IMR-90 (cell line): ENCODE measurements around the gene EIF4EBP2. TPM values are rescaled to one million over a fixed set of nuclear protein-coding genes. Genes with fewer than 3 reads are reported as not detected.
A peak's percentile ranks its signal among the peaks of the same experiment; 100 is the strongest.

Source experiments
- ATAC-seq: fragments of 200-7000 bp; cut with Tn5 transposase; 2 replicates; pipeline ENCODE4 v1.9.1; 2020; ENCODE audit warnings: low read depth, mild to moderate bottlenecking, moderate library complexity
- BruUV-seq: library from RNA; stranded (reverse); fragments of 400-500 nt; replicated peaks from 2 replicates; lab custom pipeline; 2021; lab: Mats Ljungman, UMichigan
- CTCF ChIA-PET: fragments of 300-600 bp; formaldehyde crosslinking; extraction: SDS; loops from one replicate; lab custom pipeline; 2021; ENCODE audit warnings: antibody characterized with exemption; lab: Yijun Ruan, JAX
- POLR2A ChIA-PET: fragments of 300-600 bp; sonication (Branson Sonifier 250); formaldehyde crosslinking; loops from one replicate; lab custom pipeline; 2022; ENCODE audit warnings: antibody characterized with exemption; ENCODE audit not compliant: unreplicated experiment; lab: Charles Lee
- DNase-seq: peaks from one replicate; pipeline ENCODE4 v3.0.0; 2013
- H2AFZ ChIP-seq: replicated peaks from 2 replicates; pipeline ENCODE3; 2013; ENCODE audit warnings: low read length, mild to moderate bottlenecking; ENCODE audit not compliant: poor library complexity
- H2AK5ac ChIP-seq: 2 replicates; pipeline ENCODE4 v1.6.1; 2013; ENCODE audit warnings: low read depth, low read length, inconsistent platforms
- H2AK9ac ChIP-seq: replicated peaks from 2 replicates; pipeline ENCODE3; 2013; ENCODE audit warnings: mild to moderate bottlenecking, low read depth, low read length, moderate library complexity; ENCODE audit not compliant: poor library complexity
- H2BK120ac ChIP-seq: 2 replicates; pipeline ENCODE4 v1.6.1; 2013; ENCODE audit warnings: low read depth, low read length, inconsistent platforms
- H2BK15ac ChIP-seq: 3 replicates; pipeline ENCODE4 v1.6.1; 2013; ENCODE audit warnings: low read depth, low read length, inconsistent platforms
- H2BK20ac ChIP-seq: 2 replicates; pipeline ENCODE4 v1.6.1; 2013; ENCODE audit warnings: low read depth, mild to moderate bottlenecking, inconsistent platforms, low read length, moderate library complexity
- H2BK5ac ChIP-seq: 2 replicates; pipeline ENCODE4 v1.6.1; 2013; ENCODE audit warnings: mild to moderate bottlenecking, low read depth, low read length, inconsistent platforms; ENCODE audit not compliant: poor library complexity, severe bottlenecking
- H3K14ac ChIP-seq: replicated peaks from 2 replicates; pipeline ENCODE4 v1.6.1; 2013; ENCODE audit warnings: low read depth, low read length, inconsistent platforms
- H3K18ac ChIP-seq: 2 replicates; pipeline ENCODE4 v1.6.1; 2013; ENCODE audit warnings: low read depth, low read length, control low read depth
- H3K23ac ChIP-seq: 2 replicates; pipeline ENCODE4 v1.6.1; 2013; ENCODE audit warnings: low read depth, low read length, inconsistent platforms
- H3K27ac ChIP-seq: 2 replicates; pipeline ENCODE4 v1.5.1; 2013; ENCODE audit warnings: mild to moderate bottlenecking, control low read depth, low read length; ENCODE audit not compliant: insufficient read depth
- H3K27me3 ChIP-seq: 2 replicates; pipeline ENCODE4 v1.6.1; 2013; ENCODE audit warnings: low read length; ENCODE audit not compliant: control insufficient read depth, insufficient read depth
- H3K36me3 ChIP-seq: 2 replicates; pipeline ENCODE4 v1.6.1; 2013; ENCODE audit warnings: low read length, mixed read lengths; ENCODE audit not compliant: control insufficient read depth, insufficient read depth
- H3K4ac ChIP-seq: 2 replicates; pipeline ENCODE4 v1.6.1; 2013; ENCODE audit warnings: low read depth, low read length, inconsistent platforms
- H3K4me1 ChIP-seq: 2 replicates; pipeline ENCODE4 v1.6.1; 2013; ENCODE audit warnings: low read length, mixed read lengths; ENCODE audit not compliant: control insufficient read depth, insufficient read depth
- H3K4me2 ChIP-seq: 2 replicates; pipeline ENCODE4 v1.6.1; 2013; ENCODE audit warnings: low read depth, mild to moderate bottlenecking, control low read depth, low read length, moderate library complexity
- H3K4me3 ChIP-seq: 2 replicates; pipeline ENCODE4 v1.5.1; 2013; ENCODE audit warnings: low read depth, mild to moderate bottlenecking, control low read depth, low read length, moderate library complexity; ENCODE audit not compliant: insufficient read depth
- H3K56ac ChIP-seq: 2 replicates; pipeline ENCODE4 v1.6.1; 2013; ENCODE audit warnings: low read length, inconsistent platforms; ENCODE audit not compliant: insufficient read depth; ENCODE audit errors: extremely low read depth
- H3K79me1 ChIP-seq, 2 experiments: 2 replicates each; pipeline ENCODE4 v1.6.1; 2013; ENCODE audit warnings: low read length in 2 of 2, inconsistent platforms in 1 of 2, low read depth in 1 of 2
- H3K9ac ChIP-seq: 2 replicates; pipeline ENCODE4 v1.6.1; 2013; ENCODE audit warnings: low read depth, low read length, control low read depth
- H3K9me1 ChIP-seq: 2 replicates; pipeline ENCODE4 v1.6.1; 2013; ENCODE audit warnings: low read length, inconsistent platforms; ENCODE audit not compliant: insufficient read depth
- H3K9me3 ChIP-seq: 2 replicates; pipeline ENCODE4 v1.6.1; 2013; ENCODE audit warnings: low read length; ENCODE audit not compliant: control insufficient read depth, insufficient read depth
- H4K20me1 ChIP-seq: 2 replicates; pipeline ENCODE4 v1.6.1; 2013; ENCODE audit warnings: low read length, inconsistent platforms; ENCODE audit not compliant: insufficient read depth
- H4K5ac ChIP-seq: 2 replicates; pipeline ENCODE4 v1.6.1; 2013; ENCODE audit warnings: mild to moderate bottlenecking, low read depth, low read length, control low read depth
- H4K8ac ChIP-seq, 2 experiments: 2 replicates each; pipeline ENCODE4 v1.6.1; 2013; ENCODE audit warnings: low read depth in 2 of 2, low read length in 2 of 2, control low read depth in 1 of 2, inconsistent platforms in 1 of 2
- H4K91ac ChIP-seq: 2 replicates; pipeline ENCODE4 v1.6.1; 2013; ENCODE audit warnings: low read depth, low read length, inconsistent platforms; ENCODE audit not compliant: insufficient read depth
- CTCF ChIP-seq: conservative IDR thresholded peaks from 2 replicates; pipeline ENCODE4 v1.5.1; 2012; ENCODE audit warnings: mild to moderate bottlenecking, low read depth, low read length, improper control_type of control experiment
- MAFK ChIP-seq: IDR thresholded peaks from 2 replicates; pipeline ENCODE4 v1.6.1; 2012; ENCODE audit warnings: low read depth, low read length, improper control_type of control experiment
- MAZ ChIP-seq: IDR thresholded peaks from 2 replicates; pipeline ENCODE4 v1.6.1; 2012; ENCODE audit warnings: low read depth, mild to moderate bottlenecking, low read length, improper control_type of control experiment, moderate library complexity, borderline replicate concordance
- MXI1 ChIP-seq: IDR thresholded peaks from 2 replicates; pipeline ENCODE4 v1.6.1; 2012; ENCODE audit warnings: low read depth, mild to moderate bottlenecking, low read length, moderate library complexity, borderline replicate concordance
- RAD21 ChIP-seq: IDR thresholded peaks from 2 replicates; pipeline ENCODE4 v1.6.1; 2012; ENCODE audit warnings: low read length, improper control_type of control experiment
- RCOR1 ChIP-seq: IDR thresholded peaks from 2 replicates; pipeline ENCODE4 v1.6.1; 2012; ENCODE audit warnings: mild to moderate bottlenecking, low read length, improper control_type of control experiment; ENCODE audit not compliant: insufficient replicate concordance
- RFX5 ChIP-seq: IDR thresholded peaks from 2 replicates; pipeline ENCODE4 v1.8.0; 2012; ENCODE audit warnings: low read depth, mild to moderate bottlenecking, low read length, moderate library complexity
- SMC3 ChIP-seq: fragments of 150-350 bp; IDR thresholded peaks from 2 replicates; pipeline ENCODE4 v1.6.1; 2016; ENCODE audit warnings: low read depth, mild to moderate bottlenecking, antibody characterized with exemption, low read length, moderate library complexity
- WGBS, 2 experiments: methylation state at CpG; one replicate each; pipeline versions ENCODE4 v1.1.5 to v1.1.7; 2013; ENCODE audit warnings: missing lambda C conversion rate in 2 of 2; ENCODE audit not compliant: insufficient read length in 1 of 2; ENCODE audit errors: extremely low coverage in 2 of 2; 5-methylcytosine and 5-hydroxymethylcytosine counted together
- dilution Hi-C: fragments of 300-500 bp; cut with HindIII; formaldehyde crosslinking; loops from one replicate; pipeline ENCODE4 v1.14.3; 2018; ENCODE audit warnings: low sequenced_read_pairs; ENCODE audit not compliant: unreplicated experiment
- in situ Hi-C: fragments of 300-500 bp; cut with MboI; formaldehyde crosslinking; loops from 3 replicates; pipeline ENCODE4 v1.14.3; 2019; ENCODE audit warnings: low sequenced_read_pairs, inconsistent platforms, mixed read lengths
- intact Hi-C: fragments of 100-400 bp; cut with micrococcal nuclease; formaldehyde crosslinking; loops from 2 replicates; pipeline ENCODE4 v1.10.0; 2022
- polyA plus RNA-seq, 3 experiments: library from polyadenylated mRNA; depleted of rRNA; stranded (reverse); fragments of >200 nt; gene quantifications; 2 replicates each; pipeline ENCODE4 v1.2.3, GENCODE V29; 2012; ENCODE audit warnings: low replicate concordance in 1 of 3
- total RNA-seq: library from RNA; depleted of rRNA; stranded (reverse); fragments of >200 nt; gene quantifications from 2 replicates; pipeline ENCODE4 v1.2.3, GENCODE V29; 2012
- TF ChIP-seq, protein P1 (sequence below): fragments of 150-350 bp; IDR thresholded peaks from 2 replicates; pipeline ENCODE4 v1.6.1; 2017; ENCODE audit warnings: mild to moderate bottlenecking, antibody characterized with exemption, low read length, low read depth

Gene EIF4EBP2
- total and polyA plus RNA-seq, 2 of the 4 experiments (the other 2 are of a cell fraction): 13.7 to 15.6 TPM

DNA sequence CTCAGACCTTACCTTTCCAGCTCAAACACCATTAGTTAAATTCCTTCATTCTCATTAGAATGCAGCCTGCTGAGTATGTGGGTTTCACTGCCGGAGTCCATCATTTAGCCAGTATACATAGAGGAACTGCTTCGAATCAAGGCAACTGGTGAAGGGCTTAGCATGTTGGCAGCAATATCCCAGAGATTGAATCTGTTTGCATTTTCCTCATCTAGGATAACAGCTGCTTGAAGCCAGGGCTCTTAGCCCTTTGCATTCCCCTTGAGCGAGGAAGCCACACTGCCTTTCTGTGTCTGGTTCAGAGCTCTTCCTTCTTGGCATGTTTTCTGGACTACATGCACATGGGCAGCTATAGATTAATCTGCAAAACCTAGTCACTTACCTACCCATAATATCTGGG lies 22.9 kb downstream of the EIF4EBP2 start:
- H3K56ac ChIP-seq: no peak overlapping the region
- H3K4me3 ChIP-seq: no peak overlapping the region
- no peak overlapping the region for H2BK120ac ChIP-seq
- H3K9me3 ChIP-seq: no peaks in the 10 kb centered on the region
- POLR2A ChIA-PET: interaction anchor here (1.0 kb wide), 1 partner anchor 23 kb away, joined by 4 read pairs; the partner anchor contains the start of gene EIF4EBP2
- no peak overlapping the region for H2BK15ac ChIP-seq
- no peak overlapping the region for H2AK9ac ChIP-seq
- H3K14ac ChIP-seq: no peak overlapping the region
- dilution Hi-C loops (no loop called here), intact Hi-C loops (no loop called here), in situ Hi-C loops (no loop called here)
- no peak overlapping the region for H3K23ac ChIP-seq
- H4K20me1 ChIP-seq: peaks cover 20% of the 10 kb centered on the region
- CTCF ChIA-PET: no interaction called here
- H2AFZ ChIP-seq: no peak overlapping the region
- H3K27me3 ChIP-seq: no peaks in the 10 kb centered on the region
- ATAC-seq (no peak), DNase-seq (no peak)
- H3K4me2 ChIP-seq: no peak overlapping the region
- peaks cover 7% of the 10 kb centered on the region for H3K4me1 ChIP-seq
- TF ChIP-seq MAFK (no peak), MXI1 (no peak), MAZ (no peak), SMC3 (no peak), RFX5 (no peak), CTCF (no peak), RCOR1 (no peak), RAD21 (no peak)
- TF ChIP-seq, protein P1, sequence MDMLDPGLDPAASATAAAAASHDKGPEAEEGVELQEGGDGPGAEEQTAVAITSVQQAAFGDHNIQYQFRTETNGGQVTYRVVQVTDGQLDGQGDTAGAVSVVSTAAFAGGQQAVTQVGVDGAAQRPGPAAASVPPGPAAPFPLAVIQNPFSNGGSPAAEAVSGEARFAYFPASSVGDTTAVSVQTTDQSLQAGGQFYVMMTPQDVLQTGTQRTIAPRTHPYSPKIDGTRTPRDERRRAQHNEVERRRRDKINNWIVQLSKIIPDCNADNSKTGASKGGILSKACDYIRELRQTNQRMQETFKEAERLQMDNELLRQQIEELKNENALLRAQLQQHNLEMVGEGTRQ: no peak
- H3K9me1 ChIP-seq: peaks cover 12% of the 10 kb centered on the region
- H3K27ac ChIP-seq: no peak overlapping the region
- no peak overlapping the region for H2AK5ac ChIP-seq
- no peak overlapping the region for H4K8ac ChIP-seq
- no peak overlapping the region for H3K18ac ChIP-seq
- peaks cover 46% of the 10 kb centered on the region for H3K36me3 ChIP-seq
- H4K5ac ChIP-seq: no peak overlapping the region
- H3K4ac ChIP-seq: no peak overlapping the region
- no peak overlapping the region for H2BK20ac ChIP-seq
- no peak overlapping the region for H3K9ac ChIP-seq
- H2BK5ac ChIP-seq: no peak overlapping the region
- BruUV-seq: TSS peak; percentile 1
- no peak overlapping the region for H4K91ac ChIP-seq
- WGBS, 2 experiments: 83% methylated on average over 1 of the region's 3 CpGs; no CpG with 5 or more reads in 1 of the 2 experiments
- peaks cover 12 to 42% of the 10 kb centered on the region in 2 experiments; a peak in 3 of 4 replicates for H3K79me1 ChIP-seq
